MM.1S (cell line): ENCODE results near the gene RAB6D.
"Not testable (repeated sequence)": the region's sequence is repeated elsewhere in the genome, so short reads cannot be mapped to it uniquely, and the experiment has no call there.

Source experiments
- DNase-seq: peaks from one replicate; pipeline ENCODE4 v3.0.0-alpha.2; 2015
- H2AFZ ChIP-seq: fragments of 300-600 bp; sonication (generic); 2 replicates; pipeline ENCODE4 v1.6.0; 2016; ENCODE audit warnings: antibody characterized with exemption, low read length
- H3F3A ChIP-seq: fragments of 300-600 bp; sonication (generic); 2 replicates; pipeline ENCODE4 v1.6.1; 2016; ENCODE audit warnings: mild to moderate bottlenecking, antibody characterized with exemption, low read length, moderate library complexity, mixed read lengths; ENCODE audit not compliant: insufficient read depth
- H3K27ac ChIP-seq: fragments of 300-600 bp; sonication (generic); 2 replicates; pipeline ENCODE4 v1.5.1; 2016; ENCODE audit warnings: mild to moderate bottlenecking, low read length
- H3K27me3 ChIP-seq: fragments of 300-600 bp; sonication (generic); replicated peaks from 2 replicates; pipeline ENCODE4 v1.6.0; 2016; ENCODE audit warnings: low read length; ENCODE audit not compliant: insufficient read depth
- H3K36me3 ChIP-seq: fragments of 300-600 bp; sonication (generic); replicated peaks from 2 replicates; pipeline ENCODE4 v1.6.1; 2016; ENCODE audit warnings: mild to moderate bottlenecking, low read length, mixed read lengths; ENCODE audit not compliant: insufficient read depth
- H3K4me1 ChIP-seq: fragments of 300-600 bp; sonication (generic); 2 replicates; pipeline ENCODE4 v1.6.1; 2016; ENCODE audit warnings: low read length, mixed read lengths
- H3K4me2 ChIP-seq: fragments of 300-600 bp; sonication (generic); 2 replicates; pipeline ENCODE4 v1.6.0; 2016; ENCODE audit warnings: low read depth, low read length
- H3K4me3 ChIP-seq: fragments of 300-600 bp; sonication (generic); 2 replicates; pipeline ENCODE4 v1.5.1; 2016; ENCODE audit warnings: low read length, mixed read lengths
- H3K79me2 ChIP-seq: fragments of 300-600 bp; sonication (generic); 2 replicates; pipeline ENCODE4 v1.6.1; 2016; ENCODE audit warnings: mixed run types, low read length, mixed read lengths
- H3K9ac ChIP-seq: fragments of 300-600 bp; sonication (generic); 2 replicates; pipeline ENCODE4 v1.6.1; 2016; ENCODE audit warnings: low read length, mixed read lengths
- H3K9me2 ChIP-seq: fragments of 300-600 bp; sonication (generic); replicated peaks from 2 replicates; pipeline ENCODE4 v1.6.1; 2016; ENCODE audit warnings: mild to moderate bottlenecking, low read length, mixed read lengths; ENCODE audit not compliant: insufficient read depth
- H3K9me3 ChIP-seq: fragments of 300-600 bp; sonication (generic); replicated peaks from 2 replicates; pipeline ENCODE4 v1.6.1; 2016; ENCODE audit warnings: mild to moderate bottlenecking, low read length, mixed read lengths; ENCODE audit not compliant: insufficient read depth
- H4K20me1 ChIP-seq: fragments of 300-600 bp; sonication (generic); 2 replicates; pipeline ENCODE4 v1.6.1; 2016; ENCODE audit warnings: mild to moderate bottlenecking, low read length, moderate library complexity, mixed read lengths; ENCODE audit not compliant: insufficient read depth
- EZH2 ChIP-seq: fragments of 300-600 bp; sonication (generic); optimal IDR thresholded peaks from 2 replicates; pipeline ENCODE3; 2017; ENCODE audit warnings: low read depth, mild to moderate bottlenecking, antibody characterized with exemption, low read length, mixed read lengths
- EZH2phosphoT487 ChIP-seq: fragments of 300-600 bp; sonication (generic); IDR thresholded peaks from 2 replicates; pipeline ENCODE4 v1.6.1; 2018; ENCODE audit warnings: antibody characterized with exemption, low read length
- TF ChIP-seq, protein P1 (sequence below): fragments of 300-600 bp; sonication (generic); IDR thresholded peaks from 2 replicates; pipeline ENCODE4 v1.5.1; 2016; ENCODE audit warnings: antibody characterized with exemption, low read length, mixed read lengths

RAB6D gene

DNA sequence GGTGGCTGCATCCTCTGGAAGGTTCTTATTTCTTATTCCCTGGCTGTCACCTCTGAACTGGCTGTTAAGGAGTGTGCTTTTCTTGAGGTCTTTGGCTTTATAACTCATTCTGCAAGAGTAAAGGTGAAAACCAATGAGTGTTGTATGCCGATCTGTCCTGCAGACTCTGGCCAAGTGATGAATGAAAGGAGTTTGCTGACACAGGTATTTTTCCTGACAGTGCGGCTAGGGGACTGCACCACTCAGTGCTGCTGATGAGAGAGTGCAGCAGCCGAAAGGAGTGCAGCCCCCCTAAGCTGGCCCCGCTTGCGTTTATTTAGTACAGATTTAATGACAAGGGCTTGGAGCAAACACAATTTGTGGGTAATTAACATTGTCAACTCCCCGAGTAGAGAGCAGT is 41.8 kb downstream of the RAB6D start:
- H3K79me2 ChIP-seq: no peaks in the 10 kb centered on the region
- no peaks in the 10 kb centered on the region for H3K27me3 ChIP-seq
- no peaks in the 10 kb centered on the region for H3F3A ChIP-seq
- no peaks in the 10 kb centered on the region for H3K9me3 ChIP-seq
- DNase-seq: no peak
- no peaks in the 10 kb centered on the region for H3K4me1 ChIP-seq
- no peaks in the 10 kb centered on the region for H3K9me2 ChIP-seq
- TF ChIP-seq, protein P1, sequence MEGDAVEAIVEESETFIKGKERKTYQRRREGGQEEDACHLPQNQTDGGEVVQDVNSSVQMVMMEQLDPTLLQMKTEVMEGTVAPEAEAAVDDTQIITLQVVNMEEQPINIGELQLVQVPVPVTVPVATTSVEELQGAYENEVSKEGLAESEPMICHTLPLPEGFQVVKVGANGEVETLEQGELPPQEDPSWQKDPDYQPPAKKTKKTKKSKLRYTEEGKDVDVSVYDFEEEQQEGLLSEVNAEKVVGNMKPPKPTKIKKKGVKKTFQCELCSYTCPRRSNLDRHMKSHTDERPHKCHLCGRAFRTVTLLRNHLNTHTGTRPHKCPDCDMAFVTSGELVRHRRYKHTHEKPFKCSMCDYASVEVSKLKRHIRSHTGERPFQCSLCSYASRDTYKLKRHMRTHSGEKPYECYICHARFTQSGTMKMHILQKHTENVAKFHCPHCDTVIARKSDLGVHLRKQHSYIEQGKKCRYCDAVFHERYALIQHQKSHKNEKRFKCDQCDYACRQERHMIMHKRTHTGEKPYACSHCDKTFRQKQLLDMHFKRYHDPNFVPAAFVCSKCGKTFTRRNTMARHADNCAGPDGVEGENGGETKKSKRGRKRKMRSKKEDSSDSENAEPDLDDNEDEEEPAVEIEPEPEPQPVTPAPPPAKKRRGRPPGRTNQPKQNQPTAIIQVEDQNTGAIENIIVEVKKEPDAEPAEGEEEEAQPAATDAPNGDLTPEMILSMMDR: no peak
- TF ChIP-seq EZH2phosphoT487 (no peak), EZH2 (no peak)
- no peak overlapping the region for H3K4me3 ChIP-seq
- no peaks in the 10 kb centered on the region for H4K20me1 ChIP-seq
- no peaks in the 10 kb centered on the region for H3K36me3 ChIP-seq
- no peak overlapping the region for H2AFZ ChIP-seq
- H3K4me2 ChIP-seq: no peak overlapping the region
- H3K9ac ChIP-seq: no peak overlapping the region
- H3K27ac ChIP-seq: no peak overlapping the region

DNA sequence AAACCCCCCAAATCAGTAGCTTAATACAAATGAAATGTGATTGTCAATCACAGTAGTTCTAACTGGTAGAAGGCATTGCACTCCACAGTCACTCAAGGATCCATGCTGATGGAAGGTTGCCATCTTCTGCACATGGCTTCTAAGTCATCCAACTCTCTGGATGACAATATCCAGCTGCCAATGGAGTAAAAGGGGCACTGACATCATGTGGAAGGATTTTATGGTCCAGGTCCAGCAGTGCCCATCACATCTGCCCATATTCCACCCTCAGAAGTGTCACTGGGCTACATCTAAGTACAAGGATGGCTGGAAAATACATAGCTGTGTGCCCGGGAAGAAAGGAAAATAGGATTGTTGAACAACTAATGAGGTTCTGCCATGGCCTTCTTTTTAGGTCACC is 42.6 kb downstream of the RAB6D start:
- not testable (repeated sequence) for H3F3A ChIP-seq

DNA sequence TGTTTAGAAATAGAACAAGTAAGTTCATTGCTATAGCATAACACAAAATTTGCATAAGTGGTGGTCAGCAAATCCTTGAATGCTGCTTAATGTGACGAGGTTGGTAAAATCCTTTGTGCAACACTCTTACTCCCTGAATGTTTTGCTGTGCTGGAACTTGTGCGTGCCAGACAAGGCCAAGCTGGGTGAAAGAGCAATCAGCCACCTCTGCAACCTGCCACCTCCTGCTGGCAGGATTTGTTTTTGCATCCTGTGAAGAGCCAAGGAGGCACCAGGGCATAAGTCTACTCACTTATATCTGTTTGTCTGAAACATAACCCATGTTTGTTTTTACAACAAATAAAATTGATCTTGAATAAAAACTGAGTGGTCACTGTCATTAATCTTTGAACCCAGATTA is 53.0 kb downstream of the RAB6D start:
- not testable (repeated sequence) for H3K9me3 ChIP-seq, H3K4me1 ChIP-seq, H3K27ac ChIP-seq, H3K9ac ChIP-seq, H3K9me2 ChIP-seq, H4K20me1 ChIP-seq, H3F3A ChIP-seq, H3K4me2 ChIP-seq, H2AFZ ChIP-seq, H3K4me3 ChIP-seq, H3K79me2 ChIP-seq, H3K36me3 ChIP-seq, H3K27me3 ChIP-seq, DNase-seq

More for the DNA sequence above, 42.6 kb downstream of the RAB6D start:
- not testable (repeated sequence) for H3K9me3 ChIP-seq, H3K27me3 ChIP-seq, H3K27ac ChIP-seq, H3K9me2 ChIP-seq, H3K36me3 ChIP-seq, H3K4me1 ChIP-seq, H2AFZ ChIP-seq, H3K4me3 ChIP-seq, H4K20me1 ChIP-seq, H3K9ac ChIP-seq, H3K4me2 ChIP-seq, DNase-seq, H3K79me2 ChIP-seq
